Hindlimb muscle (tissue), 1 donor: ENCODE data around the gene WSCD2. TPM values are rescaled to one million over a fixed set of nuclear protein-coding genes. Genes with fewer than 3 reads are reported as not detected.

ENCODE experiments used
- polyA plus RNA-seq: library from polyadenylated mRNA; unstranded; fragments of 120-200 nt; gene quantifications from one replicate; pipeline ENCODE4 v1.2.1, GENCODE V29; 2013; ENCODE audit not compliant: insufficient read length

WSCD2 gene
- polyA plus RNA-seq, 1 donor: 1.7 TPM

Other genes starting within 250 kb of the WSCD2 start
- gene CMKLR1, start 210.0 kb downstream of the WSCD2 start, polyA plus RNA-seq: 4.5 TPM